Loucy (cell line): ENCODE measurements around the gene SMS.
A peak's percentile ranks its signal among the peaks of the same experiment; 100 is the strongest.

Experiments used
- H2AFZ ChIP-seq: fragments of 200-600 bp; sonication (generic); 2 replicates; pipeline ENCODE4 v1.6.0; 2016; ENCODE audit warnings: antibody characterized with exemption, mild to moderate bottlenecking, low read length, moderate library complexity
- H3F3A ChIP-seq: fragments of 200-600 bp; 2 replicates; pipeline ENCODE4 v1.6.0; 2016; ENCODE audit warnings: antibody characterized with exemption, low read depth, mild to moderate bottlenecking
- H3K27me3 ChIP-seq: fragments of 200-600 bp; sonication (generic); 2 replicates; pipeline ENCODE4 v1.6.1; 2014; ENCODE audit warnings: low read length, mild to moderate bottlenecking; ENCODE audit not compliant: insufficient read depth, poor library complexity, severe bottlenecking
- H3K36me3 ChIP-seq: fragments of 200-600 bp; sonication (generic); 2 replicates; pipeline ENCODE4 v1.6.1; 2016; ENCODE audit warnings: low read length; ENCODE audit not compliant: insufficient read depth
- H3K4me1 ChIP-seq: fragments of 200-600 bp; sonication (generic); 2 replicates; pipeline ENCODE4 v1.5.1; 2014; ENCODE audit warnings: low read length, mild to moderate bottlenecking; ENCODE audit not compliant: insufficient read depth, poor library complexity, severe bottlenecking
- H3K4me2 ChIP-seq: fragments of 200-600 bp; sonication (generic); 2 replicates; pipeline ENCODE4 v1.6.0; 2014; ENCODE audit warnings: antibody characterized with exemption, low read length, low read depth, mild to moderate bottlenecking; ENCODE audit not compliant: poor library complexity, severe bottlenecking
- H3K4me3 ChIP-seq: fragments of 200-600 bp; sonication (generic); 2 replicates; pipeline ENCODE4 v1.5.1; 2014; ENCODE audit warnings: low read length, mild to moderate bottlenecking, mixed read lengths; ENCODE audit not compliant: poor library complexity, severe bottlenecking
- H3K79me2 ChIP-seq: fragments of 200-600 bp; sonication (generic); 2 replicates; pipeline ENCODE4 v1.6.1; 2014; ENCODE audit warnings: low read length; ENCODE audit not compliant: insufficient read depth
- H3K9ac ChIP-seq: fragments of 200-600 bp; sonication (generic); 2 replicates; pipeline ENCODE4 v1.6.0; 2014; ENCODE audit warnings: mild to moderate bottlenecking, low read depth, low read length, moderate library complexity; ENCODE audit not compliant: poor library complexity, severe bottlenecking
- H3K9me2 ChIP-seq: fragments of 200-600 bp; sonication (generic); replicated peaks from 2 replicates; pipeline ENCODE4 v1.6.1; 2016; ENCODE audit warnings: low read depth, low read length, mixed read lengths
- H3K9me3 ChIP-seq: fragments of 200-600 bp; sonication (generic); 2 replicates; pipeline ENCODE4 v1.6.1; 2014; ENCODE audit warnings: mild to moderate bottlenecking, antibody characterized with exemption, low read length, low read depth; ENCODE audit not compliant: insufficient read depth
- H4K20me1 ChIP-seq: fragments of 200-600 bp; sonication (generic); 2 replicates; pipeline ENCODE4 v1.6.0; 2014; ENCODE audit warnings: antibody characterized with exemption, low read length, mild to moderate bottlenecking; ENCODE audit not compliant: insufficient read depth, poor library complexity, severe bottlenecking
- CTCF ChIP-seq: fragments of 200-600 bp; sonication (generic); conservative IDR thresholded peaks from 2 replicates; pipeline ENCODE4 v1.5.1; 2014; ENCODE audit warnings: mild to moderate bottlenecking, antibody characterized with exemption, low read length
- EZH2phosphoT487 ChIP-seq: fragments of 200-600 bp; IDR thresholded peaks from 2 replicates; pipeline ENCODE4 v1.6.1; 2018; ENCODE audit warnings: antibody characterized with exemption, mild to moderate bottlenecking, moderate library complexity, borderline replicate concordance

The SMS gene

GRCh38 chrX:21978346-21978745, 37.8 kb downstream of the SMS start:
- Histone ChIP-seq H2AFZ (no peak overlapping the region), H3K9me3 (no peaks in the 10 kb centered on the region), H3K9ac (no peak overlapping the region), H3K79me2 (no peaks in the 10 kb centered on the region), H3K4me3 (no peak overlapping the region), H3K36me3 (peaks cover 41% of the 10 kb centered on the region; the same call in 1 of the 2 replicates), H3K9me2 (no peaks in the 10 kb centered on the region), H3K4me2 (no peak overlapping the region), H3K27me3 (no peaks in the 10 kb centered on the region), H3K4me1 (no peaks in the 10 kb centered on the region), H3F3A (no peaks in the 10 kb centered on the region), H4K20me1 (no peaks in the 10 kb centered on the region)
- TF ChIP-seq CTCF (no peak), EZH2phosphoT487 (no peak)

DNA sequence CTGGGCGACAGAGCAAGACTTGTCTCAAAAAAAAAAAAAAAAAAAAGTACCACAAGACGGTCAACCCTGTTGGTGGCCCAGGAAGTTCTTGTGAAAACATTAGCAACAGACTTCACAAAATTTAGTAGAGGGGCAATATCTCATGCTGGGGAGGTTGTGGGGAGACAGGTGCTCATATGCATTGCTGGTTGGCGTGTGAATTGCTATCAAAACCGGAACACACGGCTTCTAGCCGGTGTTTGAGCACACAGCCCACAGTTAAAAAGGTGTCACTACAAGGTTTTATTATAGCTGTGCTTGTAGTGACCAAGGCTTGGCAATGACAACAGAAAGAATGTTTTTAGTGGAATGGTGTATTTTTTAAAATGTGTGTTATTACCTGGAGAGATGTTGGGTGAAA, 41.8 kb downstream of the SMS start:
- no peaks in the 10 kb centered on the region for H3K9me2 ChIP-seq
- H3F3A ChIP-seq = no peaks in the 10 kb centered on the region
- H3K79me2 ChIP-seq = no peaks in the 10 kb centered on the region
- H4K20me1 ChIP-seq = no peaks in the 10 kb centered on the region
- no peak overlapping the region for H3K4me3 ChIP-seq
- H3K4me1 ChIP-seq = no peaks in the 10 kb centered on the region
- no peaks in the 10 kb centered on the region for H3K9me3 ChIP-seq
- no peak for TF ChIP-seq CTCF
- no peak for TF ChIP-seq EZH2phosphoT487
- no peak overlapping the region for H2AFZ ChIP-seq
- H3K4me2 ChIP-seq = no peak overlapping the region
- H3K27me3 ChIP-seq = no peaks in the 10 kb centered on the region
- no peak overlapping the region for H3K9ac ChIP-seq
- H3K36me3 ChIP-seq = peaks cover 34% of the 10 kb centered on the region; the same call in 1 of the 2 replicates

DNA sequence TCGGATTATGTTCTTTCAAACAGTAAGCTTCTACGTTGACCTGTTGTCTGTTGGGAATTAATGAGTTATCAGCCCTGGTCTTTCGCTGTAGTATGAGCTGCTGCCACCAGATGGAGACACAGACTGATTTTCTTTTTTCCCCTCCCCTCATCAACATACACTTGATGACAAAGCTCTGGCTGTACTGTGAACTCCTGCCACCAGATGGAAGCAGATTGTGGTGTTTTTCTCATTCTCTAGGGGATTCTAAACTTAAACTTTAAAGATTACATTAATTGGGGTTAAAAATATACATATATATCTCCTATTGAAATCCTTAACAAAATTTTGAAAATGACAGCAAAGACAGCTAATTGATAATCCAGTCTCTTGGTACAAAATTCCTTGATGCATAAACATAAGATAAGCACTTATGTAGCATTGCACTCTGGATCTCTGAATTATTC, 44.8 kb downstream of the SMS start:
- no peak for TF ChIP-seq EZH2phosphoT487
- peak; percentile 76 for TF ChIP-seq CTCF
- Histone ChIP-seq H3F3A (no peaks in the 10 kb centered on the region), H3K9ac (no peak overlapping the region), H3K4me2 (no peak overlapping the region), H3K79me2 (no peaks in the 10 kb centered on the region), H3K9me3 (no peaks in the 10 kb centered on the region), H3K36me3 (peaks cover 32% of the 10 kb centered on the region; the same call in 1 of the 2 replicates), H3K4me1 (no peaks in the 10 kb centered on the region), H3K27me3 (no peaks in the 10 kb centered on the region), H3K4me3 (no peak overlapping the region), H4K20me1 (no peaks in the 10 kb centered on the region), H2AFZ (no peak overlapping the region), H3K9me2 (no peaks in the 10 kb centered on the region)
